GM18909 (cell line): Measurements from ENCODE around the gene PRMT5.
A peak's percentile ranks its signal among the peaks of the same experiment; 100 is the strongest.
"Not testable (repeated sequence)": the region's sequence is repeated elsewhere in the genome, so short reads cannot be mapped to it uniquely, and the experiment has no call there.

ENCODE experiments used
- ATAC-seq: cut with Tn5 transposase; IDR thresholded peaks from one replicate; pipeline ENCODE4 v1.9.1; 2021; ENCODE audit warnings: mild to moderate bottlenecking; ENCODE audit not compliant: unreplicated experiment, poor library complexity

Gene PRMT5

DNA sequence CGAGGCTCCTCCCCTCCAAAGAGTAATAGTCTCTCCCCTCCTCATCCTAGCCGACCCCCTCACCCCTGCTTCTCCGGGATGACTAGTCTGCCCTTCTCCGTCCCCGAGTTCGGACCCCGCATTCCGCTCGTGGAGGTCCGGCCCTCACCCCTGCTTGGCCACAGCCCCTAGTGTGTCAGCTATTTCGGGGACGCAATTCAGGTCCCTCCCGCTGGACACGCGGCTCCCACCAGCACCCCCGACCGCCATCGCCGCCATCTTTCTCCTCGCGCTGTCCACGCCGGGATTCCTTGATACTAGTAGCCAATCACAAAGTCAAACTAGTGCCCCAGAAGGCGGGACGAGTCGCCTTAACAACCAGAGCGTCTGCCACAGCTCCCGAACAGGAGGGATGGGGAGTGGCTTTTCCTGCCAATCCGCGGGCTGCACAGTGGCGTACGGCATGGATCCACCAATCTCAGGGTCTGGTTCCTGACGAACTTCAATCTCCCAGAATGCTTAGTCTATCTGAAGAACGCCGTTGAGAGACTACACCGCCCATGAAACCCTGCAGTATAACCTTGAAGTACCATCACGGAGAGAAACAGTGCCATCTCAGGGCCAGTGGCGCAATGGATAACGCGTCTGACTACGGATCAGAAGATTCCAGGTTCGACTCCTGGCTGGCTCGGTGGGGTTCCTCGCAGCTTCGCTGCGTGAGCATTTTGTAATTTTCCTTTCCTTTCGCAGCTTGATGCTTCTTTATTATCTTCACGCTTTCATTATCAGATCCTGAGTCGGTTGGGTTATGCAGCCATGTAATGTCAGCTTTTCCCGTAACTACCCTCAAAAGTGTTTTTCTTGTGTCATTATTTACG, at the start of gene PRMT5:
Gene PRMT5, minus strand, starts transcription at position 273 of the 857 bp plus-strand sequence. Its CDS starts 15 bp downstream, at position 258.
- peak; percentile 90 for ATAC-seq

DNA sequence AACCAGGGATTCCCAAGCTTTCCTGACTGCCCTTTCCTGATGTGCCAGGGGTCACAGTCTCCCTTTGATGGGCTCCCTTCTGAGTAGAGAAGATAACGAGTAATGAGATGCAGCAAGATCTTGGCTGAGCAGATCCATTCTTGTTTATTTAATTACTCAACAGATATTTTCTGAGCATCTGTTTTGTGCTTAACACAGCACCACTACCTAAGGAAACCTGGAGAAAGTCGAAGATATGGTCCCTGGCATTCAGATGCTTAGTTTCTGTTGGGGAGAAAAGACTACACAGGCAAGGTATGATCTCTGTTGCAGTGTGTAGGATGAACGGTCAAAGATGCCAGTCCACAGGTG, 49.3 kb upstream of the PRMT5 start:
- ATAC-seq: no peak

DNA sequence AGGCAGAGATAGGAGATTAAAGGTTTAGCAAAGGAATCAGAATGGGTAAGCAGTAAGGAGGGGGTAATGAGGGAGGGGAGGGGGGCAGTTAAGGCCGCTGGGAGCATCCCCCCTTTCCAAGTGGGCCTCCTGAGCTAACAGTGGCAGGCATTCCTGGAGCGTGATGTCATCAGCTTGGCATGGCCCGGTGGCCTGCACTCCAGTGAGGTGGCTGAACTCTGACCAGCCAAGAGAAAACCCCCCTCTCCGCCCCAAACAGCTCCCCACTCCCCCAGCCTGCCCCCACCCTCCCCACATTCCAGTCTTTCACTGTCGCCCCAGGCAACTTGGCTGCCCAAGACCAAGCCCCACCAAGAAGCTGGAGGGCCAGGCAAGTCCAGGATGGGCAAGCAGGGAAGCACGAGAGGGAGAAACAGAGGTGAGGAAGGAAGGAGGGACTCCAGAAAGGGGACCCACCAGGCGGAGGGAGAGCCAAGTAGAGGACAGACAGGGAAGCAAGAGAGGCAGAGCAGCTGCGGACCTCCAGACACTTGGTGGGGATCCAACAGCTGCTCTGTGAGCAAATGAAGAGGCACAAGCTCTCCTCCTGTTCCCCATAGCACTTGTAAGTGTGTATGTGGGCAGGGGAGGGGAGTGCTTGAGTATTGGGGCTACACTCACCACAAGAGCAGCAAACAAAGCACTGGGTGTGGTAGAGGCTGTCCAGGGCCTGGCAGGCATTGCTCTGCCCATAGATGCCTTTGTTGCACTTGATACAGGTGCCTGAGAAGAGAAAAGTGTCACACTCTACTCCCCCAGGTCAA, 48.7 kb upstream of the PRMT5 start:
- no peak for ATAC-seq

DNA sequence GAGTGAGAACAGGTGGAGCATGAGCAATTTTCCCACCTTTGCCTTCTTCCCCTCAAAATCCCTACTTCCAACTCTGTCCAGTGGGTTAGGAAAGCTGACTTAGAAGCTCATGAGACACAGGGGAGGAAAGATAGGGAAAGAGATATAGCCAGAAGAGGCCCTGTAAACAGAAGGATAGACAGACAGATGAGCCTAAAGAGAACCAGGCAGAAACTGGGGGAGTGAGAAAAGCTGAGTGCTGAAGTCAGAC, 48.2 kb upstream of the PRMT5 start:
- no peak for ATAC-seq

DNA sequence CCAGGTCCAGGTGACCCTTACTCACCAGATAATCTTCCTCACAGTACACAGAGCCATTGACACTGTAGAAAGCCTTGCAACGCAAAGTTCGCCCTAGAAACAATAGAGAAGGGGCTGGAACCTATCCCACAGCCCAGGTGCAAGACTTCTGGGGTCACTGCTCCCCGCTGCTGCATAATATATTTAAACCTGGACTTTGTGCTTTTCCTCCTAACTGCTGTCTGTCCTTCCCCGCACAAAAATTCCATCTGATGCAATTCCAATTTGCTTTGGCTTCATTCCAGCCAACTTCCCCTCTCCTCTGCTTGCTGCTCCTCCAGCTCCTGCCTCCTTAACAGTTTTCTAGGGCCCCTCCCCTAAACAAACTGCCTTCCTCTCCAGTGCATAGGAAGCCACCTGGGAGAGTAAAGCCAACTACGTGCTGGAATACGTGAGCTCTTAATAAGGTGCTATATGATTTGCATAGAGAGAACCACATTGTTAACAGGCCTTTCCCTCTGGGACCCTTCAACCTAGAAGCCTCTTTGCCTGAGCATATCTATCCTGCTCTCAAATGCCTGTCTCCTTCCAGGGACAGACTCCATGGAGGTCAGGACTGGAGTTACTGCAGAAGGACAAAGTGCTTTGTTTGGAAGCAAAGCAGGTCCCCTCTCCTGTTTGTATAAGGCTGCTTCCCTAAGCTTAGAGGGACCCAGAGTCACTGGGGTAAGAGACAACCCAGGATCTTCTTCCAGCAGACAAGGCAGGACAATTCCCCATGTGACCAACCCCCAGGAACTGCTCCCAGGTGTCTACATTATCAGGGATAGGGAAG, 47.7 kb upstream of the PRMT5 start:
- no peak for ATAC-seq

DNA sequence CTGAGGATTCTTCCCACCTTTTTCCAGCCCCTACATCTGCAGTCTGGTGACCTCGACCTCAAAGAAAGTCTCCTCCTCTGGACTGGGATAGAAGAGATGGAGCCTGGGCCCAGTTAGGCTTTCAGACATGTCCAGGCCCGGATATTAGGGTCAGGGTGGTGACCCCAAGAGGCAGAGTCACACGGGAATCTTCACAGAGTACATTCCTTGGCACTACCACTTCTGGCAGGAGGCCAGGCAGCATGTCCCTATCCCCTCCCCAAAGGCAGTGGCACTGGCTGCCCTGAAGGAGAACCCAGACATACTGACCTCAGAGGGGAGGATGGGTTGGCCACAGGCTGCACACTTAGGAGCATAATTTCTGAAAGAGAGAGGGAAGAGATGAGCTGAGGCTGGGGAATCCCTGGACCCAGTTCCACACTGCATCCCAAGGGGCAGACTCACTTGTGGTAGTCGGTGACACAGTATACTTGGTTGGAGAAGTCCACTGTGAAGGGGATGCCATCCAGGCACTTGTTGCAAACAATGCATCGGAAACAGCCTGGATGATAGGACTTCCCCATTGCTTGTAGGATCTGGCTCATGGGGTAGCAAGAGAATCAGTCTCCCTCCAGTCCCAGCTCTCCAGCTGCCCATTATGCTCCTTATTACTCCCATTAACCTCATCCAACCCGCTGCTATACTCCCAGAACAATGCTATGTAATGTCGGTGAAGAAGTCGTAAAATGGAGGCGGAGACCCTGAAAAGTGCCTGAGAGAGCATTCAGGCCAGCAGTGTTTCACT, 45.5 kb upstream of the PRMT5 start:
- no peak for ATAC-seq

DNA sequence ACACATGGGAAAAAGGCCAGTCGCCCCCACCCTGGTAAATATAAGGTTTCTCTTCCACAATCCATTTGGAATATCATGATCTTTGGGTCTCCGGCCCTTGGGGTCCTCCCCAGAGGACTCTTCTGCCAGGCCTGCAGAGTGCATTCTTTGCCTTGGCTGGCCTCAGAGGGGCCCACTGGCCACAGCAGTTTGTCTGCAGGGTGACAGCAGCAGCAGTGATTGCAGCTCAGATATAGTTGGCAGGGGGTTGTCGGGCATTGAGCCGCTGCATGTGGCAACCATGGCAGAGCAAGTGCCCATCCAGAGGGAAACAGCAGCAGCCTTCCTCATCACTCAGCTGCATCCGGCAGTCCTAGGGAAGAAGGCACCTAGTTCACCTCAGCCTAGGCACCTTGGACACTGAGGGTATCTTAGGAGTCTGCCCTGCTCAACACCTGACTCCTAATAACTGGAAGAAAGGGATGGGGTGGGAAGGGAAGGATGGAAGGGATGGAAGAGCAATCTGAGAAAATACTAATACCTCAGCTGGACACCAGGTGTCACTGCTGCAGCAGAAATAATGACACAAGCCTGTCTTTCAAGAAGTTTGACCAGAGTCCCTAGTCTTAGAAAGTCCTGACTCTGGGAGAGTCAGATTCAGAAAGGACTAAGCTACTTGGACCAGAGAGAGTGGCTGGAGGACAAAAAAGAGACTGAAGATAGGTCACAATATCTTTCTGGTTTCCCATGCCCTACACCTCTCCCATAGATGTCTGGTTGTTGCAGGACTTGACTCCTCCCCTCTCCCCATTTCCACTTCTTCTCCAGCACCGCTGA, 44.2 kb upstream of the PRMT5 start:
- no peak for ATAC-seq

DNA sequence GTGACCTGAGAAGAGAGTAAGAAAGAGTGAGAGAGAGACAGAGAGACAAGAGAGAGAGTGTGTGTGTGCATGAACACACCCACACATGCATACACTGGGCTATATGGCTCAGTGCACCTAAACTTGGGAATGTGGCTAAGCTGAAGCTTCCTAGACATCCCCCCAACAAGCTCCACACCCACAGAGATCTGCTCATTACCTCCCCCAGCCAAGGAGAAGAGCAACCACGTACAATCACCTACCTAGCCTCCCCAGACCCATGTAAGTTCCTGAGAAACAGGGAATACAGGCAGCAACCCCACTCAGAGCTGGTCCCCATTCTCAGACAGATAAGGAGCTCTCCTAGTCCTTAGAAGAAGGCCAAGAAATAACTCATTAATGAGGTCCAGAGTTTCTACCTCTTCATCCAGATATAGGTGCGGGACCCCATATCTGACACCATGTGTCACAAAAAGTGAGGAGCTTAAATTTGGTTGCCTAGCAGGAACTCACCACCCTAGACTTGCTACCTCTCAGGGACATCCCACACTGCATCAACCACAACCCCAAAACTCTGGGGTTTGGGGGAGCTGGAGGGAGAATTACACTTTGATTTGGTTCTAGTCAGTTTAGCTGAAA, 43.2 kb upstream of the PRMT5 start:
- ATAC-seq: no peak

DNA sequence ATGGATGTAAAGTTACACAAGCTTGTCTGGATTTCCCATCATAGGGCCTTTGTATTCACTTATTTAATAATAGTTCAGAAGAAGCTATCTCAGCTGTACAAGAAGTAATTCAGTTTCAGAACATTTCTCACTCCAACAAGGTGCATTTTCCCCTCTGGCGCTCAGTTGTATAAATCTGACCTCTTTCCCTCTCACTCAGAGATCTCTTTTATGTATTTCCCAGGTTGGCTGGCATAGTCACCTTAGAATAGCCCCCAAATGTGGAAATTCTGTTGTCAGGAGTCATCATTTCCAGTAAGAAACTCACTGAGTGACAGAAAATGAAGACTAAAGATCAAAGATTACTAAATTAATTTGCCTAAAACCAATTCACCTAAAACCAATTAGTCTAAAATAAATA, 42.0 kb upstream of the PRMT5 start:
- ATAC-seq: no peak

DNA sequence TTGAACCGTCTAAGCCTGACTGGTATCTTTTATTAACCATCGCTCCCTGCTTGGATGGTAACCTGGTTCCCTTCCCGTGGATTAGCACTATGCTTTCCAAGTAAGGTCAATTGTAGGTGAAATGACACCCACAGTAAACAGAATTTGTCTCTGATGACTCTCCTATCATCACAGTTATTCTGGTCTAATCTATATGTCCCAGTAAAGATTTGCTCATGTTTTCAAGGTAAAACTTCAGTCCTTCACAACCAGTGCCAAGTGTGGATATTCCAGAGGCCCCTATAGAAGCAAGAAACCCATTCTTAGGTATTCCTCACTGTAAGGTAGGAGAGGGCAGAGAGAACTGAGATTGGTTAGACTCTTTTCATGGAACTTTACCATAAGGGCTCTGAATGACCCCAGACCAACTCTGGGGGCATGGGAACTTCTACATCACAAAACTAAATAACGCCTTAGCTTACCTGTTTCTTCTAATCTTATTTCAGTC, 37.6 kb upstream of the PRMT5 start:
- no peak for ATAC-seq

DNA sequence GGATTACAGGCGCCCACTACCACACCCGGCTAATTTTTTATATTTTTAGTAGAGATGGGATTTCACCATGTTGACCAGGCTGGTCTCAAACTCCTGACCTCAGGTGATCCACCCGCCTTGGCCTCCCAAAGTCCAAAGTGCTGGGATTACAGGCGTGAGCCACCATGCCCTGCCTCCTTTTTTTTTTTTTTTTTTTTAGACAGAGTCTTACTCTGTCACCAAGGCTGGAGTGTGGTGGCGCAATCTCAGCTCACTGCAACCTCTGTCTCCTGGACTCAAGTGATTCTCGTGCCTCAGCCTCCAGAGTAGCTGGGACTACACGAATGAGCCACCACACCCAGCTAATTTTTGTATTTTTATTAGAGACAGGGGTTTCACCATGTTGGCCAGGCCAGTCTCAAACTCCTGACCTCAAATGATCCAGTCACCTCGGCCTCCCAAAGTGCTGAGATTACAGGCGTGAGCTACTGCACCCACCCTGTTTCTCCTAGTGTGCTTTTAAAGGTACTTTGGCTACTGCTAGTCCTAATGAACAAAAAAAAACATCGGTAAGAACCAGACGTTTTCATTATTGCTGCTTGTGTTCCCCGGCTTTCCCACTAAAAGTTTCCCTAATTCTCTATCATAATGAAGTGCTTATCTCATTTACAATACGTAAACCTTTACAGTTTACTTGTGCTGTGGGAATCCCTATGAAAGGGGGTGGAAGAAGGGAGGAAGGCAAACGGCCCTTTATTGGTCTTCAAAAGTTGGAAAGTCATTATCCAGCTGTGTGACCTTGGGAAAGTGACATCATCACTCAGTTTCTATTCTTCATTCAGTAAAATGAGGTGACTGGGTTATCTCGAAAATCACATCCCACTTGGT, 37.0 kb upstream of the PRMT5 start:
- not testable (repeated sequence) for ATAC-seq

DNA sequence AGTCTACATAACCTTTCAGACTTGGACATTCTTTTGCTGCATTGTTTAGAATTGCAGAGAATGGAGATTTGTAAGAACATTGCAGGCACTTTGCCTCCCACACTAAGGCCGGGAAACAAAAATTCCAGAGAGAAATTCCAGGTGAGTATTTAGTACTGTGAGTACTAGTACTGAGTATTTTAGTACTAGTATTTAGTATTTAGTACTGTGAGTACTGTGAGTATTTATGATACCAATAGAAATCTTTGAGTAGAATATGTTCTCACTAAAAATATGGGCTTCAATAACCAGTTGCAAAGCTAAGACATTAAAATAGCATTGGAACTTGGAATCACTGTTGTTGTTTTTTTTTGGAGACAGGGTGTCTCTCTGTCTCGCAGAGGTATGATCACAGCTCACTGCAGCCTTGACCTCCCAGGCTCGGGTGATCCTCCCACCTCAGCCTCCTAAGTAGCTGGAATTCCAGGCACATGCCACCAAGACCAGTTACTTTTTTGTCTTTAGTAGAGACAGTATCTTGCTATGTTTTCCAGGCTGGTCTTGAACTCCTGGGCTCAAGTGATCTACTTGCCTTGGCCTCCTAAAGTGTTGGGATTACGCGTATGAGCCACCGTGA, 33.0 kb upstream of the PRMT5 start:
- ATAC-seq: no peak

DNA sequence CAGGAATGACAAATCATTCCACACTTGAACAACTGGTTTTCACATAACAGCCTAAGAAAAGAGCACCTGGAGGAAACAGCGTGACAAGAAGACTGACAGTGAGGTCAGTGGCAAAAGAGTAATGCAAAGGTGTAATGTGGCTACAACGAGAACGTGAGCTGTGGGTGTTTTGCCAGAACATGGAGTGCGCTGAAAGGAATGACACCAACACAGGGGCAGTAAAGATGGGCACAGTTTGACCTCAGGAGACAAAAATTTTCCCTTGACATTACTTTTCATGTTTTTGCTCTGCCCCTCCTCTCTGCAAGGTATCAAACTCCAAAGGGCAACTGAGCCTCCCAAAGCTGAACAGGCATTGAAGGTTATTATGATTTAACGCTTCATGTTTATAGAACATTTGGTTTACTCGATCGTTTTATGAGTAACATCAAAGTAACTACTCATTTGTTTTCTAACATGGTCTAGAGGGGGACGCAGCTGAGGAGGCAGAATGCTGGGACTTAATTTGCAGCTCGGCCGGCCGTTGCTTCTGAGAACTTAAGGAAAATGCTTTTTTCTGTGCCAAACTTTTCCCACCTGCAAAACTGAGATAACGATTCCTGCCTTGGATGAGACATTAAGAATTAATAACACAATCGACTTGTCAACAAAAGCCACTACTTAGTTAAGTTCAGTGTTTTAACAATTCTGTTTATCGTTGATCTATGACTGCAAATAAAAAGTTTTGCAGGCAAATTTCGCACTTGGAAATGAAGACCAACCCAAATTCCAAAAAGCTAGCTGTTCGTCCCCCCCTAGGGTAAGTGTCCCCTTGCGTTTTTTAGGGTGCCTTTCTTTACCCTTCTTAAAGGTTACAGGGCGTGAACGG, 26.8 kb upstream of the PRMT5 start:
- no peak for ATAC-seq

DNA sequence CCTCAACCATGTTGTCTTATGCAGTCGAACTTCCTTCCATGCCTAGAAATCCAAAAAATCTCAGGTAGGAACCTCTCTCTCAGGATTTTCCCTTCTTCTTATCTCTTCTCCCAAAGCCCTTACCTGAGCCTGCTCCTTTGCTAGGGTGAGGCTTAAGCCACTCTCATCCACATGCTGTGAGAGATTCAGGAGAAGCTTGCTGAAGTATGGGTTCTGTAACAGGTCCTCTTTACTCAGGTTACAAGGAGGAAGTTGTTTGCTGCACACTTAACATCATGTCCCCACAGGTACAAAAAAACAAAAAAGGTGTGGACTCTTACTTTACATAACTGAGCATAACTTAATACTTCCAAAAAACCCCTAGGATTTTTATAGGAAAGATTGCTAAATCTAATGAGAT, 23.2 kb upstream of the PRMT5 start:
- no peak for ATAC-seq

DNA sequence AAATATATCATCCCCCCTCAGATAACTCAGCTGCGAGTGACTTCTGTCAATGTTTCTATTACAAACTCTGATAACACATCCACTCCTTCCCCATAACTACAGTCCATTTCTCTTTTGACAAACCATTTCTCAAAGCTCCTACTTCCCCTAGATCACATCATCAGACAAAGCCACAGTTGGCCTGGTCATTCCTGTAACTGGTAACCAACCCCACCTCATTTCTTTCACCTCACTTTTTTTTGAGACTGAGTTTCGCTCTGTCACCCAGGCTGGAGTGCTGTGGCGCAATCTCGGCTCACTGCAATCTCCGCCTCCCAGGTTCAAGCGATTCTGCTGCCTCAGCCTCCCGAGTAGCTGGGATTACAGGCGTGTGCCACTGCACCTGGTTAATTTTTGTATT, 22.6 kb upstream of the PRMT5 start:
- not testable (repeated sequence) for ATAC-seq

DNA sequence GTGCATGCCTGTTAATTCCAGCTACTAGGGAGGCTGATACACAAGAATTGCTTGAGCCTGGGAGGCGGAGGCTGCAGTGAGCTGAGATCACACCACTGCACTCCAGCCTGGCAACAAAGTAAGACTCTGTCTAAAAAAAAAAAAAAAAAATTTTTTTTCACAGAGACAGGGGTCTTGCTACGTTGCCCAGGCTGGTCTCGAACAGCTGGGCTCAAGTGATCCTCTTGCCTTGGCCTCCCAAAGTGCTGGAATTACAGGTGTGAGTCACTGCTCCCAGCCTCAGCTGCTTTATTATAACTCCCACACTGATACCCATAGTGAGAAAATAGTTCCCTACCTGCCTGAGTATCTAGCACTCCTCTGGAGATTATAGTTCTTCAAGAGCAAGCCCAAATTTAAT, 16.5 kb upstream of the PRMT5 start:
- ATAC-seq: no peak

DNA sequence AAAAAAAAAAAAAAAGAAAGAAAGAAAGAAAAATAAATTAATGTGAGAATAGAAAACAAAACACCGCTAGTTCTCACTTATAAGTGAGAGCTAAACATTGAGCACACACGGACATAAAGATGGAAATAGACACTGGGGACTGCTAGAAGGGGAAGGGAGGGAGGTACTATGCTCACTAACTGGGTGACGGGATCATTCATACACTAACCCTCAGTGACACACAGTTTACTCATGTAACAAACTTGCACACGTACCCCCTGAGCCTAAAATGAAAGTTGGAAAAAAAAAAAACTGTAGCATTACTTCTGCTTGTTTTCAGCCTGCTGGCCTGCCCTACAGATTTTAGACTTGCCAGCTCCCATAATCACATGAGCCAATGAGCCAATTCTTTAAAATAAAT, 10.5 kb upstream of the PRMT5 start:
- no peak for ATAC-seq
